Measurements from ENCODE around the gene LPCAT1. TPM values are rescaled to one million over a fixed set of nuclear protein-coding genes. Genes with fewer than 3 reads are reported as not detected.

Gene LPCAT1
- total and polyA plus RNA-seq, 2 of the 13 experiments (the other 11 are each of a cell fraction or from before 2014, with no cell fraction given) = 29.8 to 90.6 TPM

GRCh38 chr5:1568201-1568979, 44.6 kb upstream of the LPCAT1 start (continued):
- TF ChIP-seq PAXIP1 (CRISPR knock-in tag; conservative IDR thresholded peaks at IDR 0.05) (peak; percentile 82), ARNTL (CRISPR knock-in tag; IDR thresholded peaks at IDR 0.05) (peak; percentile 53; the same call in 1 of the 2 replicates), PAF1 (CRISPR knock-in tag; IDR thresholded peaks at IDR 0.05) (no peak), CREB1 (IDR thresholded peaks at IDR 0.05) (peak; percentile 94), CREB1 (CRISPR knock-in tag; IDR thresholded peaks at IDR 0.05) (peak; percentile 90), NR2F2 (IDR thresholded peaks at IDR 0.05; ENCODE audit: borderline replicate concordance, low read depth) (no peak), KAT2B (IDR thresholded peaks at IDR 0.05; ENCODE audit: borderline replicate concordance, low read depth, low read length) (no peak), STAT5B (CRISPR knock-in tag; IDR thresholded peaks at IDR 0.05) (no peak), CENPX (CRISPR knock-in tag; IDR thresholded peaks at IDR 0.05) (no peak), PHF21A (CRISPR knock-in tag; IDR thresholded peaks at IDR 0.05) (peak; percentile 75), TEAD2 (CRISPR knock-in tag; IDR thresholded peaks at IDR 0.05) (no peak), ISL2 (CRISPR knock-in tag; IDR thresholded peaks at IDR 0.05) (peak; percentile 29; the same call in 1 of the 2 replicates), KMT2B (CRISPR knock-in tag; IDR thresholded peaks at IDR 0.05) (no peak), CBX5 (CRISPR knock-in tag; IDR thresholded peaks at IDR 0.05; ENCODE audit: borderline replicate concordance) (no peak), HNRNPL (IDR thresholded peaks at IDR 0.05; ENCODE audit: low read depth, low read length) (no peak), NFE2L2 (IDR thresholded peaks at IDR 0.05; ENCODE audit: low read length) (peak; percentile 73; the same call in 1 of the 2 replicates), HMGXB4 (CRISPR knock-in tag; IDR thresholded peaks at IDR 0.05; ENCODE audit: borderline replicate concordance in 1 of 2, low read depth in 1 of 2) (peak in 1 of 2 experiments; percentile 34; a peak in 1 of 4 replicates)
- TF ChIP-seq, protein P1, sequence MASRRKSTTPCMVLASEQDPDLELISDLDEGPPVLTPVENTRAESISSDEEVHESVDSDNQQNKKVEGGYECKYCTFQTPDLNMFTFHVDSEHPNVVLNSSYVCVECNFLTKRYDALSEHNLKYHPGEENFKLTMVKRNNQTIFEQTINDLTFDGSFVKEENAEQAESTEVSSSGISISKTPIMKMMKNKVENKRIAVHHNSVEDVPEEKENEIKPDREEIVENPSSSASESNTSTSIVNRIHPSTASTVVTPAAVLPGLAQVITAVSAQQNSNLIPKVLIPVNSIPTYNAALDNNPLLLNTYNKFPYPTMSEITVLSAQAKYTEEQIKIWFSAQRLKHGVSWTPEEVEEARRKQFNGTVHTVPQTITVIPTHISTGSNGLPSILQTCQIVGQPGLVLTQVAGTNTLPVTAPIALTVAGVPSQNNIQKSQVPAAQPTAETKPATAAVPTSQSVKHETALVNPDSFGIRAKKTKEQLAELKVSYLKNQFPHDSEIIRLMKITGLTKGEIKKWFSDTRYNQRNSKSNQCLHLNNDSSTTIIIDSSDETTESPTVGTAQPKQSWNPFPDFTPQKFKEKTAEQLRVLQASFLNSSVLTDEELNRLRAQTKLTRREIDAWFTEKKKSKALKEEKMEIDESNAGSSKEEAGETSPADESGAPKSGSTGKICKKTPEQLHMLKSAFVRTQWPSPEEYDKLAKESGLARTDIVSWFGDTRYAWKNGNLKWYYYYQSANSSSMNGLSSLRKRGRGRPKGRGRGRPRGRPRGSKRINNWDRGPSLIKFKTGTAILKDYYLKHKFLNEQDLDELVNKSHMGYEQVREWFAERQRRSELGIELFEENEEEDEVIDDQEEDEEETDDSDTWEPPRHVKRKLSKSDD (CRISPR knock-in tag; IDR thresholded peaks at IDR 0.05; ENCODE audit: low read depth) = peak; percentile 72; the same call in 1 of the 2 replicates
- TF ChIP-seq, protein P2, sequence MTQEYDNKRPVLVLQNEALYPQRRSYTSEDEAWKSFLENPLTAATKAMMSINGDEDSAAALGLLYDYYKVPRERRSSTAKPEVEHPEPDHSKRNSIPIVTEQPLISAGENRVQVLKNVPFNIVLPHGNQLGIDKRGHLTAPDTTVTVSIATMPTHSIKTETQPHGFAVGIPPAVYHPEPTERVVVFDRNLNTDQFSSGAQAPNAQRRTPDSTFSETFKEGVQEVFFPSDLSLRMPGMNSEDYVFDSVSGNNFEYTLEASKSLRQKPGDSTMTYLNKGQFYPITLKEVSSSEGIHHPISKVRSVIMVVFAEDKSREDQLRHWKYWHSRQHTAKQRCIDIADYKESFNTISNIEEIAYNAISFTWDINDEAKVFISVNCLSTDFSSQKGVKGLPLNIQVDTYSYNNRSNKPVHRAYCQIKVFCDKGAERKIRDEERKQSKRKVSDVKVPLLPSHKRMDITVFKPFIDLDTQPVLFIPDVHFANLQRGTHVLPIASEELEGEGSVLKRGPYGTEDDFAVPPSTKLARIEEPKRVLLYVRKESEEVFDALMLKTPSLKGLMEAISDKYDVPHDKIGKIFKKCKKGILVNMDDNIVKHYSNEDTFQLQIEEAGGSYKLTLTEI (CRISPR knock-in tag; conservative IDR thresholded peaks at IDR 0.05) = no peak

All from HepG2 (cell line).